T follicular helper cell (primary cell): ENCODE measurements around the gene TRIM40.

Source experiments
- DNase-seq: peaks from one replicate; pipeline ENCODE4 v3.0.0-alpha.2; 2020; ENCODE audit warnings: low read depth
- total RNA-seq, 2 experiments: gene quantifications; one replicate each; lab custom pipeline; 2026; lab: John Stamatoyannopoulos, UW

The TRIM40 gene, protein sequence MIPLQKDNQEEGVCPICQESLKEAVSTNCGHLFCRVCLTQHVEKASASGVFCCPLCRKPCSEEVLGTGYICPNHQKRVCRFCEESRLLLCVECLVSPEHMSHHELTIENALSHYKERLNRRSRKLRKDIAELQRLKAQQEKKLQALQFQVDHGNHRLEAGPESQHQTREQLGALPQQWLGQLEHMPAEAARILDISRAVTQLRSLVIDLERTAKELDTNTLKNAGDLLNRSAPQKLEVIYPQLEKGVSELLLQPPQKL
- total RNA-seq, result 0 reads per million in 2 experiments

DNA sequence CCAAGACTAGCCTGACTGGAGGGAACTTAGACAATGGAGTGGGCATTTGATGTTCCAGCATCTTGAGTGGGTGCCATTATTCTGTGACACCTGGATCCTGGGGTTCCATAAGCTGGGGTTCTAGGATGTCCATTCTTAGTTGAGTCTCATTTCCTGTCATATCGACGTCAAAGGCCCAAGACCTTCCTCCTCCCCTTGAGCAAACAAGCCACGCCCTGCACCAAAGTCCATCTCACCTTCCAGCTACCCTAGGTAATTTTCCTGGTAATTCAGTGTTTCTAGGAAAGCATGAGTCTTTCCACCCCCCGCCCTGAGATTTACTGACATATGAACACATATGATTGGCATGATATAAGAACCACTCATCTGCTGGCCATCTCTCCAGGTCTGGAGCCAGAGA lies at the start of gene TRIM40:
Gene TRIM40 (plus strand): TSS at position 384 of the 400 bp plus-strand sequence. CDS start 897 bp downstream, outside the sequence.
- DNase-seq, result no peak

GRCh38 chr6:30087876-30088275 lies 48.1 kb upstream of the TRIM40 start:
- no peak for DNase-seq

DNA sequence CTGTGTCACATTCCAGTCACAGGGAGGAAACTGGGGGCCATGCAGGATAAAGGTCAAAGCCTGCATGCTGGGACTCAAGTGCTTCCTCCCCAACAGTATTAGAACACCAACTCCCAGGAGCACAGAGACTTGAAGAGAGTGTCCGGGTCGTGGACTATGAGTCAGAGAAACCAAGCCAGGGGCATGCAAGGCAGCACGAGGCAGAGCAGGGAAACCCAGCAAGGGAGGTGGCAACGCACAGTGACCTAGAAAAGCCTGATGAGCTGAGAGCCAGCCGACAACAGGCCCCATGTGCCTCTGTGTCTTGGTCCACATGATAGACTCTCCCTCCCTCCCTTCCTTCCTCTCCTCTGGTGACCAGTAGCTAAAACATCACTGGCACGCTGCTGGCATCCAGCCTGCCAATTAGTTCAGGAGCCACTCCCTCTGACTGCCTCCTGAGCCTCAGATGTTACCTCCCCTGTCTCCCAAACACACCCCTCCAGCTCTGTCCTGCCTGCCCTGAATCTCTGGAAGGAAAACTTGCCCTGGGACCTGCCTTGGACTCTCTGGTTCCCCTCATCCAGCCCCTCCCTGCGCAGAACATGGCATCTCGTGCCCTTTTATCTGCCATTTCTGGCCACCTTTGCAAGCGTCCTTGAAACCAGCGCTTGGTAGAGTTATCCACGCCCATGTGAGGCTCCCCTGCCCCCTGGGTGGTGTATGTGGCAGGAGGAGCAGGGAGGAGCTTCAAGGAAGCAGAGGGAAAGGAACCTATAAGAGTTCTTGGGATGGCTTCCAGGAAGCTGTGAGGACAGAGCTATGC lies 44.2 kb upstream of the TRIM40 start:
- DNase-seq, result no peak

- DNase-seq, result no peak
Measured at GRCh38 chr6:30092852-30093543, 42.9 kb upstream of the TRIM40 start.

DNA sequence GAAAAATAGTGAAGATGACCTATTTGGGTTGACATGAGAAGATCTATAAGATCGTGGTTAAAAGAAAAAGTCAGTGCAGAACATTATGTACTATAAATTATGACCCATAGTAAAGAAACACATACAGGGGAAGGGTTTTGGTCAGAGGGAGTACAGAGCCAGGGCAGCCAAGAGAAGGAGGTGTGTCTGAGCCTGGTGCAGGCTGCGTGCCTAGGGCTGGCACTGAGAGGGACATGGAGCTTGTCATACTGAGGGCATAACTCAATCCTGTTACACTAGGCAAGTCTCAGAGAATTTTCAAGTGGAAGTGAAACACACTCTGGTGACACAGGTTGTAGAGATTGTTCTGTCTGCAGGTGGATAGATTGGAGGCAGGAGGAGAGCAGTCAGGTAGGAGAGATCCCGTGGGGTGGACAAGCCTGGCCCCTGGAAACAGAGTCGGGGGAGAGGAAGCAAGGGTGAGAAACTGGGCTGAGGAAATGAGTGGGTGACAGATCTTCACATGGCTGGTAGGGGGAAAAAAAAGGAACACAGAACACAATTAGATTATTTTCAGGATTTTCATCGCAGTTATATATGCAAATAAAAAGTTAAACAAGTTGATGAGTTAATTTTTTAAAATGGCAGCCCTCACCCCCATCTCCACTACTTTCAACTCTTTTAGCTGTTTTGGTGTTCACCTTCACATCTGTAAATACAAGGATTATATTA lies 41.8 kb upstream of the TRIM40 start:
- DNase-seq, result no peak

DNA sequence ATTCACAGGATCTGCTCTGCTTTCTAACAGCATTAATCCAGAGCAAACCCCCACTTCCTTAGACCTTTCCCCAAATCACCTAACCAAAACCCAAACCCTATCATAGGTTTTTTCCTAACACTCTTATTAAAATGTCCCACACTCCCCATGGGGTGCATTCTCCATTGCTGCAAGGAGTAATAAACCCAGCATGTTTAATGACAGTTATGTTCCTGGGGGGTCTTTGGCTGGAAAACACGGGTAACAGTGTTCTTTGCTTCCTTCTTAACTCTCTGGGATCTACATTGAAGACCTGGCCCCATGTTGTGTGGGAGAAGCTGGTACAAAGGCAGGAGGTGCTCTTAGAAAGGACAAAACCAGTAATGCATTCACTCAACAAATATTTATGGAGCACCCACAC lies 39.1 kb upstream of the TRIM40 start:
- DNase-seq, result no peak

- DNase-seq, result no peak
Measured at GRCh38 chr6:30097902-30098768, 37.8 kb upstream of the TRIM40 start.

- no peak for DNase-seq
Measured at GRCh38 chr6:30100154-30100553, 35.8 kb upstream of the TRIM40 start.

DNA sequence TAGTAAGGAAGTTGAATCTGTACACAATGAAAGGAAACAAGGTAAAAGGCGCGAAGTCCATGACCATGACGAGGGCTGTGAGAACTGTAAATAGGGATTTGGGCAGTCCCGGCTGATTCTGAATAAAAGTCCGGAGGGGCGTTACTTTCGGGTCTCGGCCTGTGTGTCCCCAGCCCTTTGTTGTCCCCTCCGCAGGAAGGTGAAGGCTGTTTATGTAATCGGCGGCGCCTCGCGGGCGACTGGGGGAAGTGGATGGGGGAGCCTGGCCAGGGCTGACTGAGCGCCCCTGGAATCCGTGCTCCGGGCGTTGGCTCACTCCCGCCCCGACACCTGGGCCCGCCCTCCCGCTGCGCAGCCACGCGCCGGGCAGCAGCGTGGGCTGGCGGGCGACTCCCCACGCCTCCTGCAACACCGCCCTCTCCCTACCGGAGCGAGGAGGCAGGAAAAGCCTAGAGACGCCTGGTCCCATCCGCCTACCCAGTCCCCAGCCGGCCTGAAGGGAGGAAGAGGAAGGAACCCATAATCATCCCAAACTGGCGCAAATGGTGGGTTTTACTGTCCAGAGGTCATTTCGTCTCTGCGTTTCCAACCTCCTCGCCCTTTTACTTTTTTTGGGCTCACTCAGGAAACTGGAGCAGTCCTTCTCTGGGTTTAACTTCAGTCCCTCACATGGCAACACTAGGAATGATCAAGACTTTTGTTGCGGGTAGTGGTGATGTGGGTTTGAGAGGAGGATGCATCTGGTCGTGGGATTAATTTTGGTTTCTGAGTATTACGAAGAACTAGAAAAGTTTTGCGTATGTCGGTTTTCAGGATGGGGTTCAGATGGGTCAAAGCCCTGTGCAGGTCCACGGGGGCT lies 35.1 kb upstream of the TRIM40 start:
- no peak for DNase-seq

DNA sequence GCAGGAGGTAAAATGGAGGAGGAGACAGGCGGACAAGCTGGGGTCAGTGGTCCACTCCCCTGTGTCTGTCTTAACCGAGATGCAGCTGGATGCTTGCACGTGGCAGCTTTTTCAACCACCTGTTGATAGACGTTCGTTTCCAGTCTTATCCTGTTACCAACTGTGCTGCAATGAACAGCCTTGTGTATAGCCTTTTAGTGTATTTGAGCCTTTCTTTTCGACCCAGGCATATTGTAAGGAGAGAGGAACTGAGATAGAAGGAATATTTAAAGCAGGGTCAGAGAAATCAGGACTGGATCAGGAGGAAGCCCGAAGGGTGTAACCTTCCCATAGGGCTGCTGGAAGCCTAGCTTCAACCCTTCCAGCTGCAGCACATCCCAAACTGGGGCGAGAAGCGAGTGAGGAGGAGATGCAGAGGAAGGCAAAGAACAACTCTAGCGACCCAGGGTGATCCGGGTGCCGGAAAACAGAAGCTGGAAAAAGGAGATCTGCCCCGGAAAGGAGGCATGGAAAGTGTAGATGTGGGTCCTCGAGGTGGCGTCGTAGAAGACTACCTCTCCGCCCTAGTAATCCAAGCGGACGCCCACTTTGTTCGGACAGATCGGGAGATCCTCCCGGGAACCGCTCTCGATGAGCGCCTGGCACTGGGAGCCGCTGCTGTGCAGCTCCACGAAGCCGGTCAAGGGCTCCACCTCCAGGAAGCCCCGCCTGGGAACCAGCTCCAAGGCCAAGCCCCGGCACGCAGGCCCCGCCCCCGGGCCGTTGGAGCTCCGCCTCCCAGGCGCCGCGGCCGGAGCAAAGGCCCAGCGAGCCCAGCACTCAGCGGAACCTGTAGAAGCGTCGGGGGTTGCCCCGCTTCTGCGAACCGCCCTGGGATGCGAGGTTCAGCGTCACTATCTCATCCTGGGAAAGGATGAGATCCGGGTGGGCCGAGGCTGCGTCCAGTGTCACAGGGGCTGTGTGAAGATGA lies 34.2 kb upstream of the TRIM40 start:
- DNase-seq, result peak; percentile 43

GRCh38 chr6:30102414-30102969 lies 33.4 kb upstream of the TRIM40 start:
- DNase-seq, result no peak

DNA sequence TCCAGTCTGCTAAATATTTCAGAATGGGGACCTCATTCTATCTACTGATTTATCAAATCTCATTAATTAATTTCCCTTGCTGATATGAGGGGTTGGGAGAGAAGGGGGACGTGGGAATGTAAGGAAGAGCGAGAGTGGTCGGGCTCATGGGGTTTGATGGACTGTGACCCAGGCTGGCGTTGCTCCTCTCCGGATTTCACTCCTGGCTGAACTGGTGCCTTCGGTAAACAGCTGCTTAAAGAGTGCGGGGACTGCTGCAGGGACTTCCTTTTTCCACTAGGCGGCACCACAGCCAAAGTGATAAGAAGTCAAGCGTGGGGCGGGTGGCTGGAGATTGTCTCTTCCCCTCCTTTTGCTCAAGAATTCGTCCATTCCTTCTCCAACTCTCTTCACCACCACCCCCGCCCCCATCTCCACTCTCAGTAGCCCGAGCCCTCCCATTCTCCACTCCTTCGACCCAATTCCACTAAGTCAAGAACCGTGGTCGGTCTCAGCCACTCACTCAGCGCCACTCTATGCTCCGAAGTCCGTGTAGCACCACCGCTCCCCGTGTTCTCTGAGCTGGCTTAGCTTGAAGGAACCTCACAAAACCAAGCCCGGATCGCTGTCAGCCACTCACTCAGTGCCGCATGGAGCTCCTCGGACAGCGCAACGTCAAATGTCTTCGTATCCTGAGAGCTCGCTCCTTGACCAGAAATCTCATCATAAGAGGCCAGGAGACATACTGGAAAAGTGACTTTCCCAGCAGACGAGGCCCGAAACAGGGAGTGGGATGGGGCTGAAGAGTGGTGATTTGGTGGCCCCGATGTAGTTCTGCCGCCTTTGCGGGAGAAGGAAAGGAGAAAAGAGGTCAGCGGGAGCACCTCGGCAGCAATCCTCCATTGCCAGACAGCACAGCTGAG lies 32.7 kb upstream of the TRIM40 start:
- DNase-seq, result peak; percentile 73

- no peak for DNase-seq
Measured at GRCh38 chr6:30103872-30104179, 32.1 kb upstream of the TRIM40 start.

GRCh38 chr6:30104661-30105060 lies 31.3 kb upstream of the TRIM40 start:
- no peak for DNase-seq

- DNase-seq, result no peak
Measured at GRCh38 chr6:30111266-30111856, 24.6 kb upstream of the TRIM40 start.

- DNase-seq, result no peak
Measured at GRCh38 chr6:30112402-30112994, 23.4 kb upstream of the TRIM40 start.
